WERI-Rb-1 (cell line): Measurements from ENCODE around the gene TNIK.

Experiments
- DNase-seq: peaks from one replicate; pipeline ENCODE4 v3.0.0-alpha.2; 2020
- H3K27ac ChIP-seq: fragments of 250-450 bp; sonication (Bioruptor Pico); 2 replicates; pipeline ENCODE4 v1.5.1; 2020; ENCODE audit warnings: mild to moderate bottlenecking, moderate library complexity
- H3K27me3 ChIP-seq: fragments of 250-450 bp; sonication (Bioruptor Pico); 2 replicates; pipeline ENCODE4 v1.5.1; 2021; ENCODE audit warnings: mild to moderate bottlenecking, low read depth, moderate library complexity; ENCODE audit not compliant: insufficient read depth, severe bottlenecking
- H3K36me3 ChIP-seq: fragments of 250-450 bp; sonication (Bioruptor Pico); 2 replicates; pipeline ENCODE4 v1.5.1; 2020; ENCODE audit warnings: mild to moderate bottlenecking, moderate library complexity
- H3K4me3 ChIP-seq: 2 replicates; pipeline ENCODE4 v1.5.1; 2011; ENCODE audit warnings: low read depth, mild to moderate bottlenecking, control low read depth, low read length
- H3K9me3 ChIP-seq: fragments of 250-450 bp; sonication (Bioruptor Pico); 2 replicates; pipeline ENCODE4 v1.5.1; 2021; ENCODE audit warnings: mild to moderate bottlenecking, moderate library complexity; ENCODE audit not compliant: severe bottlenecking
- CTCF ChIP-seq: IDR thresholded peaks from 2 replicates; pipeline ENCODE4 v1.5.1; 2011; ENCODE audit warnings: low read depth, mild to moderate bottlenecking, control low read depth, inconsistent platforms, low read length

Gene TNIK

GRCh38 chr3:171213178-171213577 lies 247.0 kb downstream of the TNIK start:
- H3K4me3 ChIP-seq, result no peak overlapping the region
- H3K36me3 ChIP-seq, result no peaks in the 10 kb centered on the region
- no peak for TF ChIP-seq CTCF
- DNase-seq, result no peak
- no peaks in the 10 kb centered on the region for H3K27me3 ChIP-seq
- H3K9me3 ChIP-seq, result no peaks in the 10 kb centered on the region
- no peak overlapping the region for H3K27ac ChIP-seq

- Histone ChIP-seq H3K27me3 (no peaks in the 10 kb centered on the region), H3K27ac (no peak overlapping the region), H3K9me3 (no peaks in the 10 kb centered on the region), H3K36me3 (no peaks in the 10 kb centered on the region), H3K4me3 (no peak overlapping the region)
- no peak for TF ChIP-seq CTCF
- DNase-seq, result no peak
Observed at GRCh38 chr3:171212648-171213047, 247.6 kb downstream of the TNIK start.

GRCh38 chr3:171206283-171206682 lies 253.9 kb downstream of the TNIK start:
- Histone ChIP-seq H3K27ac (no peak overlapping the region), H3K9me3 (no peaks in the 10 kb centered on the region), H3K27me3 (no peaks in the 10 kb centered on the region), H3K4me3 (no peak overlapping the region), H3K36me3 (no peaks in the 10 kb centered on the region)
- DNase-seq, result no peak
- TF ChIP-seq CTCF, result no peak

GRCh38 chr3:171204942-171205341 lies 255.3 kb downstream of the TNIK start:
- no peak for DNase-seq
- Histone ChIP-seq H3K27me3 (no peaks in the 10 kb centered on the region), H3K27ac (no peak overlapping the region), H3K9me3 (no peaks in the 10 kb centered on the region), H3K36me3 (no peaks in the 10 kb centered on the region), H3K4me3 (no peak overlapping the region)
- no peak for TF ChIP-seq CTCF

GRCh38 chr3:171201825-171202224 lies 258.4 kb downstream of the TNIK start:
- H3K9me3 ChIP-seq, result no peaks in the 10 kb centered on the region
- H3K27ac ChIP-seq, result no peak overlapping the region
- TF ChIP-seq CTCF, result no peak
- no peaks in the 10 kb centered on the region for H3K27me3 ChIP-seq
- H3K4me3 ChIP-seq, result no peak overlapping the region
- H3K36me3 ChIP-seq, result no peaks in the 10 kb centered on the region
- no peak for DNase-seq

GRCh38 chr3:171200750-171201088 lies 259.5 kb downstream of the TNIK start:
- no peak for TF ChIP-seq CTCF
- no peak for DNase-seq
- no peak overlapping the region for H3K27ac ChIP-seq
- no peak overlapping the region for H3K4me3 ChIP-seq
- no peaks in the 10 kb centered on the region for H3K27me3 ChIP-seq
- no peaks in the 10 kb centered on the region for H3K36me3 ChIP-seq
- H3K9me3 ChIP-seq, result no peaks in the 10 kb centered on the region
